Measurements from ENCODE around the gene APOF. TPM values are rescaled to one million over a fixed set of nuclear protein-coding genes. Genes with fewer than 3 reads are reported as not detected.

Gene APOF
- total and polyA plus RNA-seq, 9 of the 15 experiments (the other 6 are each of a cell fraction or from before 2014, with no cell fraction given) = 0.09 to 0.15 (median 0.12) TPM; not detected in 5

DNA sequence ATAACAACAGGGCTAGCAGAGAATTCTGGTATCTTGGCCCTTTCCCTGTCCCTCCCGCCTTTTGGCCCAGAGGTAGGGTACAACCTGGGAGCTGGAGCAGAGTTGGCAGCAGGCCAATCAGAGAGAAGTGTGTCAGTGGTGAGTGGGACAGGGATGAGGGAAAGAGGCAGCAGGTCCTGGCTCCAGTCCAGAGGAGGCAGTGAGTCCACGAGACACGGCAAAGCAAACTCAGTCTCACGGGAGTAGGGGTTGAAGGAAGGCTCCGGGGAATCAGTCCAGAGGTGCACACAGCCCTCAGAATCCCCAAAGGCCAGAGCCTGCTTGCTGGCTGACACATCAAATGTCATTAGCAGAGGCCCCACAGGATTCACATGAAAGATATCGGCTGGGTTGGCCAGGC, 36.1 kb downstream of the APOF start:
- intact Hi-C loops (cut with micrococcal nuclease) = no loop called here

More for the DNA sequence above, 36.1 kb downstream of the APOF start:
- Histone ChIP-seq H3K27ac (ENCODE audit: extremely low read depth, low read depth, low read length) (no peak overlapping the region), H3K4me3 (no peak overlapping the region), H3K9ac (ENCODE audit: insufficient read depth in 1 of 2, low read depth in 2 of 2, low read length in 2 of 2) (peak overlapping the region in 1 of 2 experiments; percentile 31; a peak in 1 of 4 replicates), H3K4me1 (replicated peaks in 1 of 2; ENCODE audit: control insufficient read depth in 2 of 2, insufficient read depth in 2 of 2, low read length in 2 of 2) (peaks cover 10 to 15% of the 10 kb centered on the region in 2 experiments; a peak in 3 of 5 replicates), H3K9me3 (replicated peaks; ENCODE audit: control insufficient read depth, insufficient read depth, low read depth, low read length) (no peaks in the 10 kb centered on the region), H3K36me3 (ENCODE audit: control insufficient read depth, insufficient read depth, low read length) (peaks cover 59% of the 10 kb centered on the region), H3K79me2 (ENCODE audit: control insufficient read depth, insufficient read depth, low read length) (no peaks in the 10 kb centered on the region), H3K27me3 (ENCODE audit: control insufficient read depth in 2 of 2, insufficient read depth in 2 of 2, low read length in 2 of 2) (no peaks in the 10 kb centered on the region), H3K4me2 (ENCODE audit: insufficient read depth, low read length) (no peak overlapping the region), H2AFZ (ENCODE audit: low read depth, low read length) (no peak overlapping the region), H3K9me1 (ENCODE audit: control insufficient read depth, insufficient read depth, low read length) (no peaks in the 10 kb centered on the region), H4K20me1 (replicated peaks; ENCODE audit: control insufficient read depth, insufficient read depth, low read length) (no peaks in the 10 kb centered on the region)
- POLR2A ChIA-PET = interaction anchor here (0.7 to 0.9 kb wide), 2 partner anchors 10 to 487 kb away, joined by 3 to 4 read pairs; no protein-coding TSS in a partner anchor
- WGBS (ENCODE audit: insufficient coverage, low coverage, missing lambda C conversion rate) = 78% methylated on average over 6 of the region's 6 CpGs
- no peak for TF ChIP-seq OTX1 (CRISPR knock-in tag; IDR thresholded peaks at IDR 0.05)
- TF ChIP-seq ELF2 (CRISPR knock-in tag; IDR thresholded peaks at IDR 0.05) = no peak
- no peak for TF ChIP-seq ILF3 (IDR thresholded peaks at IDR 0.05; ENCODE audit: borderline replicate concordance)
- peak; percentile 60 for TF ChIP-seq NFIX (CRISPR knock-in tag; IDR thresholded peaks at IDR 0.05; ENCODE audit: low read depth)
- no peak for TF ChIP-seq XRCC4 (IDR thresholded peaks at IDR 0.05; ENCODE audit: extremely low read depth, insufficient read depth, insufficient read length)
- TF ChIP-seq, protein P1, sequence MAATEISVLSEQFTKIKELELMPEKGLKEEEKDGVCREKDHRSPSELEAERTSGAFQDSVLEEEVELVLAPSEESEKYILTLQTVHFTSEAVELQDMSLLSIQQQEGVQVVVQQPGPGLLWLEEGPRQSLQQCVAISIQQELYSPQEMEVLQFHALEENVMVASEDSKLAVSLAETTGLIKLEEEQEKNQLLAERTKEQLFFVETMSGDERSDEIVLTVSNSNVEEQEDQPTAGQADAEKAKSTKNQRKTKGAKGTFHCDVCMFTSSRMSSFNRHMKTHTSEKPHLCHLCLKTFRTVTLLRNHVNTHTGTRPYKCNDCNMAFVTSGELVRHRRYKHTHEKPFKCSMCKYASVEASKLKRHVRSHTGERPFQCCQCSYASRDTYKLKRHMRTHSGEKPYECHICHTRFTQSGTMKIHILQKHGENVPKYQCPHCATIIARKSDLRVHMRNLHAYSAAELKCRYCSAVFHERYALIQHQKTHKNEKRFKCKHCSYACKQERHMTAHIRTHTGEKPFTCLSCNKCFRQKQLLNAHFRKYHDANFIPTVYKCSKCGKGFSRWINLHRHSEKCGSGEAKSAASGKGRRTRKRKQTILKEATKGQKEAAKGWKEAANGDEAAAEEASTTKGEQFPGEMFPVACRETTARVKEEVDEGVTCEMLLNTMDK (IDR thresholded peaks at IDR 0.05; ENCODE audit: borderline replicate concordance, insufficient read depth, low read depth, low read length, poor library complexity, severe bottlenecking) = no peak
- no peak for TF ChIP-seq GABPA (tag; conservative IDR thresholded peaks at IDR 0.05; ENCODE audit: low read depth)
- TF ChIP-seq NFIC (IDR thresholded peaks at IDR 0.05) = peak; percentile 93
- FAIRE-seq (no peak), DNase-seq (ENCODE audit: extremely low read depth in 1 of 4, low spot score in 3 of 4) (no peak), ATAC-seq (no peak)
- CTCF ChIA-PET (ENCODE audit: low intra/inter-chr PET ratio) = no interaction called here
- in situ Hi-C loops (cut with MboI) = no loop called here
- BruUV-seq (replicated peaks) = no TSS peak

Measured in K562 (cell line).